SK-N-SH treated with all-trans-retinoic acid at 6 μM for 48 hours (cell line): Measurements from ENCODE around the gene MEIS2.

Experiments used
- ATAC-seq: fragments of 200-7000 bp; cut with Tn5 transposase; 3 replicates; pipeline ENCODE4 v1.9.1; 2020; ENCODE audit warnings: mild to moderate bottlenecking, moderate library complexity
- ARNTL ChIP-seq: fragments of 450-650 bp; formaldehyde crosslinking; IDR thresholded peaks from 2 replicates; pipeline ENCODE4 v1.5.0; 2020; ENCODE audit warnings: low read depth, mild to moderate bottlenecking, moderate library complexity, borderline replicate concordance
- BACH2 ChIP-seq: fragments of 250-450 bp; sonication (Bioruptor Pico); IDR thresholded peaks from 2 replicates; pipeline ENCODE4 v1.9.0; 2021; ENCODE audit warnings: mild to moderate bottlenecking, borderline replicate concordance
- CREB5 ChIP-seq: fragments of 250-450 bp; sonication (Bioruptor Pico); IDR thresholded peaks from 2 replicates; pipeline ENCODE4 v1.5.1; 2020; ENCODE audit warnings: low read depth, mild to moderate bottlenecking, moderate library complexity
- CSDC2 ChIP-seq: fragments of 250-450 bp; sonication (Bioruptor Pico); IDR thresholded peaks from 2 replicates; pipeline ENCODE4 v1.5.0; 2020; ENCODE audit warnings: mild to moderate bottlenecking, moderate library complexity
- CSRNP3 ChIP-seq: fragments of 250-450 bp; sonication (Bioruptor Pico); IDR thresholded peaks from 2 replicates; pipeline ENCODE4 v1.5.1; 2021; ENCODE audit warnings: mild to moderate bottlenecking, moderate library complexity
- ESRRG ChIP-seq: fragments of 250-450 bp; sonication (Bioruptor Pico); IDR thresholded peaks from 2 replicates; pipeline ENCODE4 v1.6.1; 2021; ENCODE audit warnings: mild to moderate bottlenecking
- GLIS3 ChIP-seq: fragments of 250-450 bp; sonication (Bioruptor Pico); IDR thresholded peaks from 2 replicates; pipeline ENCODE4 v1.5.0; 2020; ENCODE audit warnings: mild to moderate bottlenecking, moderate library complexity
- ISL1 ChIP-seq: fragments of 250-450 bp; sonication (Bioruptor Pico); IDR thresholded peaks from 2 replicates; pipeline ENCODE4 v2.1.2; 2022; ENCODE audit warnings: mild to moderate bottlenecking, moderate library complexity
- OSR1 ChIP-seq: fragments of 250-450 bp; sonication (Bioruptor Pico); IDR thresholded peaks from 2 replicates; pipeline ENCODE4 v1.8.0; 2022; ENCODE audit warnings: moderate library complexity, mild to moderate bottlenecking, inconsistent platforms
- PATZ1 ChIP-seq: fragments of 250-450 bp; sonication (Bioruptor Pico); IDR thresholded peaks from 2 replicates; pipeline ENCODE4 v1.8.0; 2020; ENCODE audit warnings: mild to moderate bottlenecking, moderate library complexity, borderline replicate concordance
- PPARA ChIP-seq: fragments of 250-450 bp; sonication (Bioruptor Pico); IDR thresholded peaks from 2 replicates; pipeline ENCODE4 v1.5.0; 2020; ENCODE audit warnings: mild to moderate bottlenecking, borderline replicate concordance
- RARB ChIP-seq: fragments of 250-450 bp; sonication (Bioruptor Pico); IDR thresholded peaks from 2 replicates; pipeline ENCODE4 v1.8.0; 2021; ENCODE audit warnings: mild to moderate bottlenecking, moderate library complexity
- SNAI2 ChIP-seq: fragments of 250-450 bp; sonication (Bioruptor Pico); IDR thresholded peaks from 2 replicates; pipeline ENCODE4 v1.5.0; 2020; ENCODE audit warnings: mild to moderate bottlenecking, moderate library complexity
- TCF4 ChIP-seq: fragments of 250-450 bp; sonication (Bioruptor Pico); IDR thresholded peaks from 2 replicates; pipeline ENCODE4 v1.8.0; 2021; ENCODE audit warnings: mild to moderate bottlenecking, moderate library complexity, borderline replicate concordance
- TOX ChIP-seq: fragments of 250-450 bp; sonication (Bioruptor Pico); IDR thresholded peaks from 2 replicates; pipeline ENCODE4 v1.8.0; 2021; ENCODE audit warnings: mild to moderate bottlenecking, moderate library complexity, borderline replicate concordance
- TSHZ2 ChIP-seq: fragments of 250-450 bp; sonication (Bioruptor Pico); IDR thresholded peaks from 2 replicates; pipeline ENCODE4 v1.5.0; 2020; ENCODE audit warnings: mild to moderate bottlenecking, moderate library complexity
- ZC3H10 ChIP-seq: fragments of 250-450 bp; sonication (Bioruptor Pico); IDR thresholded peaks from 2 replicates; pipeline ENCODE4 v1.5.1; 2021; ENCODE audit warnings: mild to moderate bottlenecking, moderate library complexity
- ZFP3 ChIP-seq: fragments of 250-450 bp; sonication (Bioruptor Pico); IDR thresholded peaks from 2 replicates; pipeline ENCODE4 v1.5.0; 2020; ENCODE audit warnings: mild to moderate bottlenecking, moderate library complexity
- ZFP30 ChIP-seq: fragments of 450-650 bp; formaldehyde crosslinking; IDR thresholded peaks from 2 replicates; pipeline ENCODE4 v1.5.0; 2022; ENCODE audit warnings: mild to moderate bottlenecking, moderate library complexity
- ZNF565 ChIP-seq: fragments of 450-650 bp; formaldehyde crosslinking; conservative IDR thresholded peaks from 2 replicates; pipeline ENCODE4 v1.5.0; 2020; ENCODE audit warnings: low read depth, mild to moderate bottlenecking, moderate library complexity
- ZNF70 ChIP-seq: fragments of 450-650 bp; formaldehyde crosslinking; IDR thresholded peaks from 2 replicates; pipeline ENCODE4 v1.5.0; 2020; ENCODE audit warnings: mild to moderate bottlenecking, moderate library complexity
- ZNF8 ChIP-seq: fragments of 450-650 bp; formaldehyde crosslinking; IDR thresholded peaks from 2 replicates; pipeline ENCODE4 v1.5.0; 2020; ENCODE audit warnings: mild to moderate bottlenecking, moderate library complexity

MEIS2 gene

GRCh38 chr15:37070686-37071085, 29.7 kb downstream of the MEIS2 start:
- TF ChIP-seq ZC3H10 (CRISPR knock-in tag) (0 out of 2 replicates have a peak, but pooled peaks have one; percentile 9), TSHZ2 (CRISPR knock-in tag) (no peak)
- no peak for ATAC-seq

- no peak for ATAC-seq
- no peak for TF ChIP-seq ZFP30 (CRISPR knock-in tag)
- no peak for TF ChIP-seq ZNF8 (CRISPR knock-in tag)
- no peak for TF ChIP-seq CSRNP3
- no peak for TF ChIP-seq OSR1 (CRISPR knock-in tag)
- TF ChIP-seq TCF4 (CRISPR knock-in tag) = no peak
- no peak for TF ChIP-seq CREB5 (CRISPR knock-in tag)
- no peak for TF ChIP-seq PATZ1 (CRISPR knock-in tag)
- TF ChIP-seq ARNTL (CRISPR knock-in tag) = no peak
- no peak for TF ChIP-seq TSHZ2 (CRISPR knock-in tag)
- no peak for TF ChIP-seq ZNF70 (CRISPR knock-in tag)
- no peak for TF ChIP-seq CSDC2
- TF ChIP-seq TOX (CRISPR knock-in tag) = no peak
- TF ChIP-seq ESRRG = no peak
- TF ChIP-seq RARB (CRISPR knock-in tag) = no peak
- no peak for TF ChIP-seq ZNF565 (CRISPR knock-in tag)
- TF ChIP-seq BACH2 (CRISPR knock-in tag) = no peak
- TF ChIP-seq SNAI2 = no peak
- TF ChIP-seq, all 23 proteins: peak for 0
Observed at GRCh38 chr15:37061996-37062395, 38.4 kb downstream of the MEIS2 start.

GRCh38 chr15:37059086-37059485, 41.3 kb downstream of the MEIS2 start:
- TF ChIP-seq PPARA (CRISPR knock-in tag) = no peak
- TF ChIP-seq GLIS3 = no peak
- TF ChIP-seq TSHZ2 (CRISPR knock-in tag) = no peak
- TF ChIP-seq CSDC2 = no peak
- TF ChIP-seq ISL1 = 0 out of 2 replicates have a peak, but pooled peaks have one; percentile 22
- TF ChIP-seq ZFP3 (CRISPR knock-in tag) = no peak
- TF ChIP-seq, all 23 proteins: peak for 1

More at GRCh38 chr15:37059086-37059485, 41.3 kb downstream of the MEIS2 start:
- peak; percentile 22; the same call in 2 of the 3 replicates for ATAC-seq
